ENCODE measurements around the gene SORL1-AS1.

Gene SORL1-AS1

DNA sequence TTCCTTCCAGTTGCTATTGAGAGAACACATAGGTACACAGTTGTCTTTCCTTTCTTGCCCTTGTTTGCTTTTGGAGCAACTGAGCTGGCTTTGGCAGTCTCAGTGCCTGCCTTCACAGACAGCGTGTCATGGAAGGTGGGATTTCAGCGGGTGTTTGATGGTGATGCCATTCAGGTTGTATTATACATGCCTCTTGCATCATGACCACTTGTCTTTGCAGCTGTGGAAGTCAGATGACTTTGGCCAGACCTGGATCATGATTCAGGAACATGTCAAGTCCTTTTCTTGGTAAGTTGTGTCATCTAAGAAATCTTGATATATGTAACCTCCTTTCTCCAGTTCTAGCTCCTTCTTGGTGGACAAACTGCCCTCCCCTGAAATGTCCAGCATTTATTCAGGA, 37.1 kb upstream of the SORL1-AS1 start:
- no peak for TF ChIP-seq CTCF (IDR thresholded peaks at IDR 0.05)
- no peak for TF ChIP-seq EZH2phosphoT487 (IDR thresholded peaks at IDR 0.05)
- TF ChIP-seq EZH2 (IDR thresholded peaks at IDR 0.05), result no peak
- H3K9me3 Mint-ChIP-seq, result peaks cover 2% of the 10 kb centered on the region
- no peak overlapping the region for H3K27ac Mint-ChIP-seq
- no peaks in the 10 kb centered on the region for H3K27me3 Mint-ChIP-seq (ENCODE audit: insufficient read depth, low read depth)
- peaks cover 13% of the 10 kb centered on the region for H3K36me3 Mint-ChIP-seq
- Histone ChIP-seq H3K4me3 (no peak overlapping the region), H3K36me3 (no peaks in the 10 kb centered on the region), H3K9ac (no peak overlapping the region), H3F3A (ENCODE audit: low read depth) (peaks cover 14% of the 10 kb centered on the region), H3K79me2 (ENCODE audit: low read depth) (no peaks in the 10 kb centered on the region), H3K4me1 (peaks cover 21% of the 10 kb centered on the region), H2AFZ (replicated peaks) (no peak overlapping the region), H3K9me3 (ENCODE audit: low read depth) (no peaks in the 10 kb centered on the region), H3K27me3 (no peaks in the 10 kb centered on the region), H4K20me1 (ENCODE audit: low read depth) (peaks cover 3% of the 10 kb centered on the region), H3K27ac (no peak overlapping the region), H3K4me2 (no peak overlapping the region)
- no peak for DNase-seq (ENCODE audit: low spot score)
- no peak overlapping the region for H3K4me3 Mint-ChIP-seq
- peaks cover 9% of the 10 kb centered on the region for H3K4me1 Mint-ChIP-seq

DNA sequence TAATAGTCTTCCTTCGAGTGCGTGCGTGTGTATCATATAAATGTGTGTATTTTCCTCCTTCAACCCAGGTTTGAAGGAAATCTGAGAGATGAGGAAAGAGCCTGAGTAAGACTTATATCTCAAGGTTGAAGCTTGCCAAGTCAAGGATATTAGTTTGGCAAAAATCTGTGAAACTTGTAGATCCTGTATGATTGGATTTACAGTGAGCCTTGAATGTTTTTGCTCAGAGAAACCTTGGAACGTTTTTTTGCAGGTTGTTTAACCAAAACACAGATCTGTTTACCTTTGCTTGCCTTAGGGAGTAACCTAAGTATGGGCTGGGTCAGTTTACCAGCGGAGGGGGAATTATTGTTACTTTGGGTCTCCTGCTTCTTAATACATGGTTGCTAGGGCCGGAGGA, 35.9 kb upstream of the SORL1-AS1 start:
- no peak for DNase-seq (ENCODE audit: low spot score)
- Histone ChIP-seq H3K9ac (no peak overlapping the region), H3K27ac (no peak overlapping the region), H3K4me2 (no peak overlapping the region), H3K9me3 (ENCODE audit: low read depth) (no peaks in the 10 kb centered on the region), H3K4me3 (no peak overlapping the region), H3K36me3 (no peaks in the 10 kb centered on the region), H3K4me1 (peaks cover 12% of the 10 kb centered on the region), H3K27me3 (no peaks in the 10 kb centered on the region), H4K20me1 (ENCODE audit: low read depth) (peaks cover 3% of the 10 kb centered on the region), H2AFZ (replicated peaks) (no peak overlapping the region), H3F3A (ENCODE audit: low read depth) (peaks cover 5% of the 10 kb centered on the region), H3K79me2 (ENCODE audit: low read depth) (no peaks in the 10 kb centered on the region)
- Mint-ChIP-seq H3K27ac (no peak overlapping the region), H3K36me3 (peaks cover 13% of the 10 kb centered on the region), H3K27me3 (ENCODE audit: insufficient read depth, low read depth) (peaks cover 3% of the 10 kb centered on the region), H3K4me3 (no peak overlapping the region), H3K9me3 (no peaks in the 10 kb centered on the region), H3K4me1 (peaks cover 6% of the 10 kb centered on the region)
- TF ChIP-seq CTCF (IDR thresholded peaks at IDR 0.05) (no peak), EZH2 (IDR thresholded peaks at IDR 0.05) (no peak), EZH2phosphoT487 (IDR thresholded peaks at IDR 0.05) (no peak)

DNA sequence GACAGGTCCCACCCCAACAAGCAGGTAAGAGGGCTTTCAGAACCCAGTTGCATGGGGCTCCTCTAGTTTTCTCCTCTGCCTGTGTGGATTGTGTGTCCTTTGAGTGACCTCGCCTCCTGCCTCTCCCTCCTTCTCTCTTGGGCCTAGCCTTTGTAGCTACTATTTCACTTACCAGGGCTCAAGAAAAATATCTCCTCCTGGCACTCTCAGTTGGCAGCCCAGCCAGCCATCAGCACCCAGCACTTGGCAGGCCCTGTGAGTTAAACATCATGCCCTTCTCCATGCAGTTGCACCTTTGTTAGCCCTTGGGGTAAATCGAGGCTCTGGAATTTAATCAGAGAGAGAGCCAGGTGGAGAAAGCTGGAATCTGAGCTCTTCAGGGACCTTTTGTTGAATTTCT, 35.4 kb upstream of the SORL1-AS1 start:
- Histone ChIP-seq H3K4me2 (no peak overlapping the region), H3F3A (ENCODE audit: low read depth) (peaks cover 5% of the 10 kb centered on the region), H3K27ac (no peak overlapping the region), H3K4me3 (no peak overlapping the region), H3K27me3 (no peaks in the 10 kb centered on the region), H3K4me1 (peaks cover 11% of the 10 kb centered on the region), H3K9ac (no peak overlapping the region), H3K9me3 (ENCODE audit: low read depth) (no peaks in the 10 kb centered on the region), H3K36me3 (no peaks in the 10 kb centered on the region), H2AFZ (replicated peaks) (no peak overlapping the region), H4K20me1 (ENCODE audit: low read depth) (peaks cover 3% of the 10 kb centered on the region), H3K79me2 (ENCODE audit: low read depth) (no peaks in the 10 kb centered on the region)
- DNase-seq (ENCODE audit: low spot score), result no peak
- TF ChIP-seq EZH2 (IDR thresholded peaks at IDR 0.05) (no peak), CTCF (IDR thresholded peaks at IDR 0.05) (no peak), EZH2phosphoT487 (IDR thresholded peaks at IDR 0.05) (no peak)
- no peak overlapping the region for H3K27ac Mint-ChIP-seq
- H3K9me3 Mint-ChIP-seq, result no peaks in the 10 kb centered on the region
- H3K27me3 Mint-ChIP-seq (ENCODE audit: insufficient read depth, low read depth), result peaks cover 4% of the 10 kb centered on the region
- no peak overlapping the region for H3K4me3 Mint-ChIP-seq
- H3K4me1 Mint-ChIP-seq, result peaks cover 6% of the 10 kb centered on the region
- H3K36me3 Mint-ChIP-seq, result peaks cover 10% of the 10 kb centered on the region
